ENCODE results near the gene MTCL1.

- TF ChIP-seq CTCF (IDR thresholded peaks at IDR 0.05 in 2 of 3, conservative IDR thresholded peaks at IDR 0.05 in 1 of 3; ENCODE audit: borderline replicate concordance in 1 of 3, insufficient read depth in 1 of 3, low read depth in 2 of 3, low read length in 2 of 3) (no peak), RAD21 (IDR thresholded peaks at IDR 0.05; ENCODE audit: low read depth) (no peak), EZH2 (IDR thresholded peaks at IDR 0.05) (no peak), POLR2A (IDR thresholded peaks at IDR 0.05; ENCODE audit: borderline replicate concordance, extremely low read depth, insufficient read depth, insufficient read length) (no peak), POLR2AphosphoS5 (IDR thresholded peaks at IDR 0.05; ENCODE audit: low read depth, low read length) (no peak)
- TF ChIP-seq, protein P1, sequence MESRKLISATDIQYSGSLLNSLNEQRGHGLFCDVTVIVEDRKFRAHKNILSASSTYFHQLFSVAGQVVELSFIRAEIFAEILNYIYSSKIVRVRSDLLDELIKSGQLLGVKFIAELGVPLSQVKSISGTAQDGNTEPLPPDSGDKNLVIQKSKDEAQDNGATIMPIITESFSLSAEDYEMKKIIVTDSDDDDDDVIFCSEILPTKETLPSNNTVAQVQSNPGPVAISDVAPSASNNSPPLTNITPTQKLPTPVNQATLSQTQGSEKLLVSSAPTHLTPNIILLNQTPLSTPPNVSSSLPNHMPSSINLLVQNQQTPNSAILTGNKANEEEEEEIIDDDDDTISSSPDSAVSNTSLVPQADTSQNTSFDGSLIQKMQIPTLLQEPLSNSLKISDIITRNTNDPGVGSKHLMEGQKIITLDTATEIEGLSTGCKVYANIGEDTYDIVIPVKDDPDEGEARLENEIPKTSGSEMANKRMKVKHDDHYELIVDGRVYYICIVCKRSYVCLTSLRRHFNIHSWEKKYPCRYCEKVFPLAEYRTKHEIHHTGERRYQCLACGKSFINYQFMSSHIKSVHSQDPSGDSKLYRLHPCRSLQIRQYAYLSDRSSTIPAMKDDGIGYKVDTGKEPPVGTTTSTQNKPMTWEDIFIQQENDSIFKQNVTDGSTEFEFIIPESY (IDR thresholded peaks at IDR 0.05; ENCODE audit: extremely low read depth, insufficient replicate concordance, low read length) = no peak
These were observed 130.2 kb downstream of the MTCL1 start for GRCh38 chr18:8835521-8835953.

Data from HCT116 (cell line).